Tibial nerve (tissue), 4 donors: ENCODE measurements around the gene UGT1A8.

Experiments
- CTCF ChIP-seq, 5 experiments: fragments of 200-600 bp in 3 of 5; fragments of 450-650 bp in 2 of 5; sonication (generic) in 3 of 5; IDR thresholded peaks; one replicate each; pipeline ENCODE4 v1.5.1; 2016 to 2019; ENCODE audit warnings: antibody characterized with exemption in 5 of 5, mild to moderate bottlenecking in 3 of 5, moderate library complexity in 2 of 5
- EP300 ChIP-seq, 2 donors: sonication (generic); formaldehyde crosslinking; IDR thresholded peaks; one replicate each; pipeline ENCODE4 v1.6.1; 2017; ENCODE audit warnings: antibody characterized with exemption in 2 of 2, mild to moderate bottlenecking in 1 of 2
- POLR2A ChIP-seq, 2 donors: fragments of 450-650 bp; IDR thresholded peaks; one replicate each; pipeline ENCODE4 v1.6.1; 2017; ENCODE audit warnings: antibody characterized with exemption in 2 of 2, mild to moderate bottlenecking in 2 of 2, moderate library complexity in 2 of 2

DNA sequence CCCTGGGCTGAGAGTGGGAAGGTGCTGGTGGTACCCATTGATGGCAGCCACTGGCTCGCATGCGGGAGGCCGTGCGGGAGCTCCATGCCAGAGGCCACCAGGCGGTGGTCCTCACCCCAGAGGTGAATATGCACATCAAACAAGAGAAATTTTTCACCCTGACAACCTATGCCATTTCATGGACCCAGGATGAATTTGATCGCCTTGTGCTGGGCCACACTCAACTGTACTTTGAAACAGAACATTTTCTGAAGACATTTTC, 129.8 kb downstream of the UGT1A8 start:
- TF ChIP-seq CTCF (IDR thresholded peaks at IDR 0.05), result no peak
- no peak for TF ChIP-seq POLR2A (IDR thresholded peaks at IDR 0.05)
- no peak for TF ChIP-seq EP300 (IDR thresholded peaks at IDR 0.05)
